GM04503 (cell line): ENCODE data around the gene ENOX1.
"Not testable (repeated sequence)": the region's sequence is repeated elsewhere in the genome, so short reads cannot be mapped to it uniquely, and the experiment has no call there.

Experiments used
- DNase-seq: peaks from one replicate; pipeline ENCODE4 v3.0.0-alpha.2; 2012; ENCODE audit warnings: low read depth

Gene ENOX1

DNA sequence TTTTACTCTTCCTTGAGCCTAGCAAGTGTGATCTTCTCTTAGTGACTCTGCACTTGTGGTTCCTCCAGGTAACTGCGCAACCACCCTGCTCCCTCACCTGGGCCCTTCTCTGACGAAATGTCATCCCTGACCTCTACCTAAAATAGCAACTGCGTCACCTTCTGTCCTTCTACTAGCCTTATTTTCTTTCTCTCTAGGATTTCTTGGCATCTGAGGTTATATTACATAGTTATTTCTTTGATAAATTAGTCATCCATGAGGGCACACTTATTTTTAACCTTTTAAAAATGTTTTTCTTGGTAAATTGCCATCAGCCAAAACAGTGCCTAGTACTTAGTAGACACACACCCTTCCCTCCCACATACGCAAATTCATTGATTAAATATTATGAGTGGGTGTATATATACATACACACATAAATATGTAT lies 355.5 kb downstream of the ENOX1 start:
- no peak for DNase-seq

DNA sequence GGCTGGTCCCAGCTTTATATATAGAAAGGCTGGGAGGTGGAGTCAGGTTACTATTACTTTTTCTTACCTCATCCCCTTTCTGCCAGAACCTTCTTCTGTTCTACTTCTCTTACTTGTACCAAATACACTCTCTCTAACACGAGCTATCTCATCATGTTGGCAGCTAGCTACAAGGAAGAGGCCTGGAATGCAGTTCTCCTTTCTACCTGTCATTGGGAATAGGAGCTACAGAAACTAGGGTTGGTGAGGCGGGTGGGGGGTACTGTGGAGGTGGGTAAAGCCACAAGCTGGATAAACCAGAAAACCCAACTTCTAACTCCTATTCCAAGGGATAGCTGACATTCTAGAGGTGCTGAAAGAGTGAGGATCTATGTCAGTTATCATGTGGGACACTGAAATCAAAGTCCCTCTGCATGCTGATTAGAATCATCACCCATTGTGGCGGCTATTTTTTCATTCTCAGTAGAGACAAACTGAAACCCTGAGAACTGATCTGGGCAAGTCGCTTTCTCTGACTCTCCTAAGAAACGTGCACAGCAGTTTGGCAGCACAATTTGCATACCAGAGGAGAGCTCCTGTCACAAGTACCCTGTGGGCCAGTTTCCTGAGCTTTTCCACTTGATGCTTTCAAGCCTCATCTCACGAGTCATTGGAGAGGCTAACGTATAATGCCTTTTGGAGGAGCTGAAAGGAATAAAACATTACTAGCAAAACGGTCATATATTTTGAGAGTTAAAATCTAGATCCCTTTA lies 358.1 kb downstream of the ENOX1 start:
- no peak for DNase-seq

- DNase-seq = no peak
Observed at GRCh38 chr13:43426355-43426754, 360.4 kb downstream of the ENOX1 start.

DNA sequence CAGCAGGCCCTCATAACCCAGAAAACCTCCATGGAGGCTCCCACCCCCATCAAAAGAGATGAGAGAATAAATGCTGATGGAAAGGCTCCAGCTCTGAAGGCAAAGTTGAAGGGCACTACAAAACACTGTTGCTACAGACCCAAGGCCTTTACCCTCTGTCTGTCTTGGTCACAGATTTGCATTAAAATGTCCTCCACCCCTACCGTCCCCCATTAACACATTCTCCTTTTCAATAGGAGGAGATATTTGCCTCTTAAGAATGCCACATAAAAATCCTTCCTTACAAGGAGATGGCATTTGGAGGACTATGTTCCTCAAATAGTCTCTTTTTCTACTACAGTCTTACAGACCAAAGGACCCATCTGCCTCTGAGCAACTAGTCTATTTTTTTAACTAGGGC lies 361.5 kb downstream of the ENOX1 start:
- DNase-seq = no peak

- no peak for DNase-seq
Observed at GRCh38 chr13:43424412-43424811, 362.4 kb downstream of the ENOX1 start.

DNA sequence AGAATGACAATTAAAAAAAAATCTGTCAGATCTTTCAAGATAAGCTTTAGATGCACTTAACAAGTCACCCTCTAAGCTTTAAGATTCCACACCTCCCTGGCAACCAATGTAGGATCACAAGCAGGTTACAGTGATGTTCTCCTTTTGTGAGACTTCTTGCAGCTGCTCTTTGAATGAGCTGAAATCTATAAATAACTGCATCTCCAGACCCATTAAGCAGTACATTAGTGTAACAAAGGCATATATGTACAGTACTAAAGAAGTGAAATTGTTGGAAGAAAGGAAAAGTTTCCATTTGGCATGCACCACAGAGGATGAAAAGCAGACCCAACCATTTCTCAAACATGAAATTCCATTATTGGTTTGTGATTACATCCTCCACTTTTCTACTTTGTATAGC lies 364.7 kb downstream of the ENOX1 start:
- DNase-seq = no peak

GRCh38 chr13:43416842-43417241 lies 369.9 kb downstream of the ENOX1 start:
- DNase-seq = not testable (repeated sequence)

GRCh38 chr13:43416408-43416807 lies 370.4 kb downstream of the ENOX1 start:
- not testable (repeated sequence) for DNase-seq

DNA sequence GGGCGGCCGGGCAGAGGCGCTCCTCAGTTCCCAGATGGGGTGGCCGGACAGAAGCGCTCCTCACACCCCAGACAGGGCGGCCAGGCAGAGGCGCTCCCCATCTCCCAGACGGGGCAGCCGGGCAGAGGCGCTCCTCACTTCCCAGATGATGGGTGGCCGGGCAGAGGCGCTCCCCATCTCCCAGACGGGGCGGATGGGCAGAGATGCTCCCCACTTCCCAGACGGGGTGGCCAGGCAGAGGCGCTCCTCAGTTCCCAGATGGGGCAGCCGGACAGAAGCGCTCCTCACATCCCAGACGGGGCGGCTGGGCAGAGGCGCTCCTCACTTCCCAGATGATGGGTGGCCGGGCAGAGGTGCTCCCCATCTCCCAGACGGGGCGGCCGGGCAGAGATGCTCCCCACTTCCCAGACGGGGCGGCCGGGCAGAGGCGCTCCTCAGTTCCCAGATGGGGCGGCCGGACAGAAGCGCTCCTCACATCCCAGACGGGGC lies 370.8 kb downstream of the ENOX1 start:
- DNase-seq = not testable (repeated sequence)

DNA sequence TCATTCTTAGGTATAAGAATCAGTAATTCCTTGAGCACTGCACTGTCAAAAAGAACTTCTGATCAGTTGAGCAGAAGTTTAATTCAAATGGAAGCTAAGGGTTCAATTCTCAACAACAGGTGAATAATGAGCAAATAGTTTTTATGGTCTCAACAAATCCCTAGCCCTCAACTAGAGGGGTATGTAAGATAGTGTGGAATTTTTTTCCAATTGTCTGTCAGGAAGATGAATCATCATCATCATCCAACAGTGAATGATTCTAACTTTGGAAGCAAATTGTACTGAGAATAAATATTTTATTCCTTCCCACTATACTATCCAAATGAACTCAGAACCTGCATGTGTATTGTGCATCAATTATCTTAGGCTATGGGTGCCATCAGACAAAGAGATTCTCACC lies 372.7 kb downstream of the ENOX1 start:
- DNase-seq = no peak

DNA sequence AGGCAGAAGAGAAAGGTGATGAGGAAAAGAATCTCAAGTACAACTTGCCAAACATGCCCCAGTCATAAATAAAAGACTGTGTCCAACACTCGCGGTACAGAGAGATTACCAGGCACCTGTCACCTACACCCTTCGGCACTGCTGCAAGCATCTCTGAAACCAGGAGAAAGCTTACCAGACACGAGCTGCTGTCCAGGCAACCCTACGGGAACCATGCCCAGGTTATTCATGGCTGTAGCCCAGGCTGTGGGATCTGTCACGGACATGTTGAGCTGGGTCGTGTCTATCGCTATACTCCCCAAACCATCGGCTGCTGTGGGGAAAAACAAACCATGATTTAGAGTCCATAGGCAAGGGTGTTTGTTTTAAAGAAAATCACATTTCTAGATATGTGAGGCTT lies 375.0 kb downstream of the ENOX1 start:
- DNase-seq = no peak

GRCh38 chr13:43411211-43411610 lies 375.6 kb downstream of the ENOX1 start:
- no peak for DNase-seq

DNA sequence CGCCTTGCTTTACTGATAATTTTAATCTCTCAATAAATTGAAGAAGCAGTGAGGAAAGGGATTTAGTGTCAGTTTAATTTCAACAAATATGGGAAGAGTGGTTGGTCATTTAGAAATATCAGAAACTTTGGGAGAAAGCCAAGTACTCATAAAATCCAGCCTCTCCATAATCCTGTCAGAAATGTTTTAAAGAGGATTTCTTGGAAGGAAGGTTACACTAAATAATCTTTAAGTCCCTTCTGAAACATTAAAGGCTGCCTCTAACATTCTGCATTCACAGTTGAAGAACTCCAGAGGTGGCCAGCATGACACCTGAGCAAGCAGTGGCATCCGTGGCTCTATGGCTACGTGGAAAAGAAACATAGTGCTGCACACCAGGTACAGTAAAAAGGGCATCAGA lies 378.5 kb downstream of the ENOX1 start:
- DNase-seq = no peak

DNA sequence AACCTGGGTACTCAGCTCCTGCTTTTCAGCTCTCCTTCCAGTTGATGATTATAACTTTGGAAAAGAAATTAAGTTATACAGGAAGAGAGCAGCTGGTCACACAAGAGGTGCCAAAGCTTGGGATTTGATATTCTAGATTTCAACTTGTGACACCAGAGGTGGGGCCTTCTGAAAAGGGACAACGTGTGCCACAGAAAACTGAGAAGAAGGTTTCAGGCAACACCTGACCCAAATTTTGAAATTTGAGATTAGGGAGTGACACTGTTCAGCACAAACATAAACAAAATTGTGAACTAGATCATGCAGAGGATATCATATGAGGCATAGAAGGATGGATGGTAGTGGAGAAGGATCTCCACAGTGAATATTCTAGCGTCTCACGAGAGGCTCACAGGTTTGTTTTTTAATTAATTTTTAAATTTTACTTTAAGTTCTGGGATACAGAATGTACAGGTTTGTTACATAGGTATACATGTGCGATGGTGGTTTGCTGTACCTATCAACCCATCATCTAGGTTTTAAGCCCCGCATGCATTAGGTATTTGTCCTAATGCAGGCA lies 379.7 kb downstream of the ENOX1 start:
- DNase-seq = no peak

- no peak for DNase-seq
Observed at GRCh38 chr13:43405457-43405856, 381.3 kb downstream of the ENOX1 start.

DNA sequence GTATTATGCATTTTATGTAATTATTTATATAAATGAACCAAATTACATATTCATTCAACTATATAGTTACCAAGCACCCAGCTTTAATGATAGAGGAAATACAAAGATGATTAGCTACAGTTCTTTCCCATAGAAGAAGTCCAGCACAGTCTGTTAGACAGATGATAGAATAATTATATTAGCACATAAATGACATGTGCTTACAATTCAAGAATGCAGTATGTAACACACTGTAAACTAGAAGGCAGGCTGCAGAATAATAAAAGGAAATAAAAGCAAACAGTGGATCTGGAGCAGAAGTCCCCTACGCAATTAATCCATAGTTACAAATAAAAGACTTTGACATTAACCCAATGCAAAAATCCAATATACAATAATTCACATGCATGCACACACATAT lies 384.4 kb downstream of the ENOX1 start:
- DNase-seq = no peak

- DNase-seq = no peak
Observed at GRCh38 chr13:43401361-43401760, 385.4 kb downstream of the ENOX1 start.

DNA sequence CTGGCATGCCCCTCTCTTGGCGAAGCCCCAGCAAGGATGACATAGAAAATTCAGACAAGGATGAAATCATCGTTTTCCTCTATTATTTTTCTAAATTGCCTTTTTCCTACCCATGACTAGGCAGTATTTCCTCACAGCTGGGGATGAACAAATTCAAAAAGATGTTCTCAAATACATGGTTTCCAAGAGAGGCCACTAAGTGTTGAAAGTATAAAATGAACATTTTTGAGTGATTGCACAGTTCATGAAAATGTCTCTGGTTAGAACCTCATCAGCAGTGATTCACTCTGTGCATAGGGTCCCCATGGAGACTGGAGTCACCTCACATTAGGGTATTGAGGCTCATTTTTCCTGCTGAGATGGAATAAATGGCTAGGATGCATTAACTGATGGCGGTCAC lies 389.7 kb downstream of the ENOX1 start:
- DNase-seq = peak; percentile 70

- no peak for DNase-seq
Observed at GRCh38 chr13:43391036-43391435, 395.7 kb downstream of the ENOX1 start.

DNA sequence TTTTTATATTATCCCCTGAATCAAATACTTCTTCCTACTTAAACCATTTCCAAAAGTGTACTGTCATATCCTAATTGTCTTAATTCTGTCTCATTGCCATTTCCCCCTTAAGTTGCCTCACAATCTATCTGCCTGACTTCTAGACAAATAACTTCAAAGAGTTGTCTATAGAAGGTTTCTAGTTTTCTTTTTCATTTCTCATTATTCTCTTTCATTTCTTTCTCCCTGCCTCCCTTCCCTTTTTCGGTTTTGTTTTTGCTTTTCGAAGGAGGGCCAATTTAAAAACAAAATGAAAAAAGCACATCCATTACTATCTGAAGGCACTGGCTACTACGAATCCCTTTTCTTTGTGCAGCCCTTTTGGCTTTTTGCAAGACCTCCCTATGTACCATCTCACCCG lies 396.2 kb downstream of the ENOX1 start:
- no peak for DNase-seq

DNA sequence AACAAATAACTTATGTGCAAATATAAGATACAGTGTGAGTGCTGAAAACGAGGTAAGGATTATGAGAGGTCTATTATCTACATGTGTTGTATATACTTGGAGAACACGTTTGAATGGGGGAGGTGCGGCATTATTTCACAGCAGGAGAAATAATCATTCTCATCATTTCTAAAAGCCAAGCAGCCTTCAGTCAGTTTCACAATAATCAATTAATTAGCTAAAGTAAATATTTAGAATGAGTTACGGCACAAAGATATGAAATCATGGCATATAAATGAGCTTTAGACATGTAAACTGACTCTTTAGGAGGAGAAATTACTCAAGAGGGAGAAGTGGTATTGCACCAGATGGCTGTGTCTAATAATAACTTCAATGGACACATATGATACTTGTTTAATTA lies 396.8 kb downstream of the ENOX1 start:
- DNase-seq = no peak

DNA sequence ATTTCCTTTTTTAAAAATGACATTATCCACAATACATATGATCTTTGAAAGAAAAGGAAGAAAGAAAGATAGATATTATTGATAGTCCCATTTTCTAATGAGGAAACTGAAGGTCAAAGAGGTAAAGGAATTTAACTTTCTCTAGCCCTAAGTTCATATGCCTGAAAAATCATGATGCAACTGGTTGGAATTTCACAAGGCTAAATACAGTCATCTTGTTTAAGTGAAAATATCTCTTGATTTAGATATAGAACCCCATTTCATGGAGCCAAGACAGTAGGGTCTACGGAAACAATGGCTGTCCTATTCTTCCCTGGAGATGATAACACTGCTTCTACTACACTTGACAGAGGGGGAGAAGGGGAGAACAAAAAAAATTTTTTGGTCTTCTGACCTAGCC lies 397.2 kb downstream of the ENOX1 start:
- DNase-seq = no peak

- no peak for DNase-seq
Observed at GRCh38 chr13:43388282-43389034, 398.3 kb downstream of the ENOX1 start.
